K562 (cell line): ENCODE measurements around the gene CELSR2. TPM values are rescaled to one million over a fixed set of nuclear protein-coding genes. Genes with fewer than 3 reads are reported as not detected.

Experiments used
- CAMTA2 ChIP-seq: fragments of 250-450 bp; sonication (Bioruptor Pico); conservative IDR thresholded peaks from 2 replicates; pipeline ENCODE4 v1.5.1; 2022
- CCAR2 ChIP-seq: fragments of 200-400 bp; formaldehyde crosslinking; IDR thresholded peaks from 2 replicates; pipeline ENCODE4 v1.6.1; 2017; ENCODE audit warnings: mild to moderate bottlenecking, low read depth, low read length
- COPS2 ChIP-seq: fragments of 450-650 bp; conservative IDR thresholded peaks from 2 replicates; pipeline ENCODE4 v1.6.1; 2016; ENCODE audit warnings: mild to moderate bottlenecking, moderate library complexity
- CTBP1 ChIP-seq: fragments of 450-650 bp; IDR thresholded peaks from 2 replicates; pipeline ENCODE4 v1.6.1; 2016; ENCODE audit warnings: borderline replicate concordance
- JUND ChIP-seq, 2 experiments: IDR thresholded peaks; 2 replicates in 1 of 2; 3 replicates in 1 of 2; pipeline ENCODE4 v1.6.1; 2011; ENCODE audit warnings: borderline replicate concordance in 2 of 2, low read depth in 2 of 2, low read length in 2 of 2, improper control_type of control experiment in 1 of 2, missing biosample characterization in 1 of 2, missing genetic modification characterization in 1 of 2, missing genetic modification reagents in 1 of 2
- KHSRP ChIP-seq: fragments of 450-650 bp; IDR thresholded peaks from 2 replicates; pipeline ENCODE4 v1.6.1; 2017
- NFYB ChIP-seq: IDR thresholded peaks from 2 replicates; pipeline ENCODE4 v1.6.1; 2011; ENCODE audit warnings: mild to moderate bottlenecking, moderate library complexity; ENCODE audit not compliant: insufficient read length; ENCODE audit errors: extremely low read depth
- NR1H2 ChIP-seq: sonication (generic); formaldehyde crosslinking; IDR thresholded peaks from 2 replicates; pipeline ENCODE4 v1.4.0; 2020; ENCODE audit warnings: mild to moderate bottlenecking, missing genetic modification reagents
- RBM25 ChIP-seq: fragments of 200-400 bp; formaldehyde crosslinking; IDR thresholded peaks from 2 replicates; pipeline ENCODE4 v1.6.1; 2018; ENCODE audit warnings: low read length, low read depth, moderate library complexity; ENCODE audit not compliant: severe bottlenecking
- TAL1 ChIP-seq: fragments of 450-650 bp; IDR thresholded peaks from 2 replicates; pipeline ENCODE4 v1.6.1; 2016; ENCODE audit warnings: mild to moderate bottlenecking
- TBL1XR1 ChIP-seq, 2 experiments: IDR thresholded peaks; 2 replicates each; pipeline ENCODE4 v1.6.1; 2012; ENCODE audit warnings: improper control_type of control experiment in 2 of 2, low read length in 2 of 2, mild to moderate bottlenecking in 1 of 2
- U2AF1 ChIP-seq: fragments of 200-400 bp; formaldehyde crosslinking; optimal IDR thresholded peaks from 2 replicates; pipeline ENCODE3; 2017; ENCODE audit warnings: mild to moderate bottlenecking, low read depth, low read length, moderate library complexity
- ZKSCAN8 ChIP-seq: fragments of 200-800 bp; sonication (Bioruptor generic); IDR thresholded peaks from 2 replicates; pipeline ENCODE4 v1.6.1; 2016; ENCODE audit warnings: missing genetic modification characterization, missing compliant biosample characterization
- ZNF584 ChIP-seq: fragments of 200-800 bp; sonication (Bioruptor generic); IDR thresholded peaks from 2 replicates; pipeline ENCODE4 v1.6.1; 2016; ENCODE audit warnings: low read depth, mild to moderate bottlenecking, missing genetic modification characterization, missing compliant biosample characterization
- polyA plus RNA-seq, 8 experiments: library from polyadenylated mRNA; depleted of rRNA in 4 of 8; stranded (reverse) in 5 of 8; unstranded in 3 of 8; fragments of >200 nt; fragmentation: Nextera tagmentation in 2 of 8; fragmentation: Illumina TruSeq in 1 of 8; extraction: Ambion mirVana in 2 of 8; extraction: Trizol in 1 of 8; gene quantifications; 2 replicates each; pipeline versions ENCODE4 v1.2.1 to v1.2.3, GENCODE V29; 2011 to 2014; ENCODE audit warnings: inconsistent platforms in 1 of 8, missing spikeins in 1 of 8
- total RNA-seq, 7 experiments: library from RNA; depleted of rRNA in 6 of 7; stranded (reverse); fragments of >200 nt in 6 of 7; fragmentation: Illumina TruSeq in 2 of 7; extraction: Trizol in 2 of 7; gene quantifications; 2 replicates each; pipeline versions ENCODE4 v1.2.1 to v1.2.3, GENCODE V29; 2011 to 2021; ENCODE audit warnings: low replicate concordance in 1 of 7
- TF ChIP-seq, protein P1 (sequence below): fragments of 250-450 bp; sonication (Bioruptor Pico); IDR thresholded peaks from 2 replicates; pipeline ENCODE4 v1.4.0; 2020; ENCODE audit warnings: mild to moderate bottlenecking, moderate library complexity, borderline replicate concordance
- TF ChIP-seq, protein P2 (sequence below), 2 experiments: fragments of 450-650 bp; IDR thresholded peaks; 2 replicates each; pipeline ENCODE4 v1.6.1; 2018; ENCODE audit warnings: mild to moderate bottlenecking in 2 of 2, low read depth in 1 of 2; ENCODE audit not compliant: partially characterized antibody in 2 of 2
- TF ChIP-seq, protein P3 (sequence below): fragments of 450-650 bp; IDR thresholded peaks from 2 replicates; pipeline ENCODE4 v1.6.1; 2016; ENCODE audit warnings: missing biosample characterization, missing genetic modification characterization

The CELSR2 gene
- total and polyA plus RNA-seq, 9 of the 15 experiments (the other 6 are each of a cell fraction or from before 2014, with no cell fraction given): 0.31 to 21.9 (median 4.2) TPM

DNA sequence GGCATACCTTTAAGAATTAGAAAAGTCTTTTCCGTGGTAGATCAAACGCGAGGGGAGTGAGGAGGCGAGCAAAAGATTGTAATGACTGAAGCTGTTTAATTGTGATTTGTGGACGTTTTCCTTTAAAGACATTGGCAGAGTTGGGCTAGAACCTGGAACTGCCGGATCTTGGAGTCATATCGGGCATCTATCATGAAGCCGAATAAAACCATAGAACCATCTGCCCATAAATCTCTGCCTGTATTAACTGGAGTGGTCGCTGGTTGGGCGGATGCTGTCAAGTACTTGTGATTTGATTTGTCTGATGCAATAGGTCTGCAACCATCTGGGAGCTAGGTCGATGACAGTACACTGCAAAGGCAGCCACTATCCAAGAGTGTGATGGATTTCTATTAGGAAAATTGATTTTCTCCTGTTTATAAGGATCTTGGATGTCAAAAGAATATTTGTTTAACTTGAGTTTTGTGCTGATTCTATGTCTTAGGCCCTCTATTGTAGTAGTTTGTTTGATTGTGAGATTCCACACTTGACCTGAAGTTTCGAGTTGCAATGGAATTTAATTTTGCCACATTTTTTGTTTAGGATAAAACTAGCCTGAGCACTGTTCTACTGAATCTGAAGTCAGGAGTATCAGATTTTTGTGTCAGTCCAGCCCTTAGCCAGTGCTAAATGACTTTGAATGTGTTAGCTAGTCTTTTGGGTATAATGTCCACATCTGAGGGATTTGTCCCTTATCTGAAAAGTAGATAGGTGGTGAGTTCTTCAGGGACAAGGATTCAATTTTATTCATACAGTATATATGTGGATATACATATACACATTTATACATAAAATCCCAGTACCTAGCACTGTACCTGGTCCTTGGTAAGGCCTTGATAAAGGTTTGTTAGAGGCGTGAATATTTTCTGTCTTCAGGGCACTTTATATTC lies 34.4 kb upstream of the CELSR2 start (continued):
- TF ChIP-seq, protein P1, sequence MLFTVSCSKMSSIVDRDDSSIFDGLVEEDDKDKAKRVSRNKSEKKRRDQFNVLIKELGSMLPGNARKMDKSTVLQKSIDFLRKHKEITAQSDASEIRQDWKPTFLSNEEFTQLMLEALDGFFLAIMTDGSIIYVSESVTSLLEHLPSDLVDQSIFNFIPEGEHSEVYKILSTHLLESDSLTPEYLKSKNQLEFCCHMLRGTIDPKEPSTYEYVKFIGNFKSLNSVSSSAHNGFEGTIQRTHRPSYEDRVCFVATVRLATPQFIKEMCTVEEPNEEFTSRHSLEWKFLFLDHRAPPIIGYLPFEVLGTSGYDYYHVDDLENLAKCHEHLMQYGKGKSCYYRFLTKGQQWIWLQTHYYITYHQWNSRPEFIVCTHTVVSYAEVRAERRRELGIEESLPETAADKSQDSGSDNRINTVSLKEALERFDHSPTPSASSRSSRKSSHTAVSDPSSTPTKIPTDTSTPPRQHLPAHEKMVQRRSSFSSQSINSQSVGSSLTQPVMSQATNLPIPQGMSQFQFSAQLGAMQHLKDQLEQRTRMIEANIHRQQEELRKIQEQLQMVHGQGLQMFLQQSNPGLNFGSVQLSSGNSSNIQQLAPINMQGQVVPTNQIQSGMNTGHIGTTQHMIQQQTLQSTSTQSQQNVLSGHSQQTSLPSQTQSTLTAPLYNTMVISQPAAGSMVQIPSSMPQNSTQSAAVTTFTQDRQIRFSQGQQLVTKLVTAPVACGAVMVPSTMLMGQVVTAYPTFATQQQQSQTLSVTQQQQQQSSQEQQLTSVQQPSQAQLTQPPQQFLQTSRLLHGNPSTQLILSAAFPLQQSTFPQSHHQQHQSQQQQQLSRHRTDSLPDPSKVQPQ: no peak
- TF ChIP-seq CCAR2: no peak
- TF ChIP-seq COPS2: no peak
- TF ChIP-seq TAL1: peak; percentile 53; the same call in 1 of the 2 replicates
- no peak for TF ChIP-seq NR1H2 (CRISPR knock-in tag)
- TF ChIP-seq, protein P2, sequence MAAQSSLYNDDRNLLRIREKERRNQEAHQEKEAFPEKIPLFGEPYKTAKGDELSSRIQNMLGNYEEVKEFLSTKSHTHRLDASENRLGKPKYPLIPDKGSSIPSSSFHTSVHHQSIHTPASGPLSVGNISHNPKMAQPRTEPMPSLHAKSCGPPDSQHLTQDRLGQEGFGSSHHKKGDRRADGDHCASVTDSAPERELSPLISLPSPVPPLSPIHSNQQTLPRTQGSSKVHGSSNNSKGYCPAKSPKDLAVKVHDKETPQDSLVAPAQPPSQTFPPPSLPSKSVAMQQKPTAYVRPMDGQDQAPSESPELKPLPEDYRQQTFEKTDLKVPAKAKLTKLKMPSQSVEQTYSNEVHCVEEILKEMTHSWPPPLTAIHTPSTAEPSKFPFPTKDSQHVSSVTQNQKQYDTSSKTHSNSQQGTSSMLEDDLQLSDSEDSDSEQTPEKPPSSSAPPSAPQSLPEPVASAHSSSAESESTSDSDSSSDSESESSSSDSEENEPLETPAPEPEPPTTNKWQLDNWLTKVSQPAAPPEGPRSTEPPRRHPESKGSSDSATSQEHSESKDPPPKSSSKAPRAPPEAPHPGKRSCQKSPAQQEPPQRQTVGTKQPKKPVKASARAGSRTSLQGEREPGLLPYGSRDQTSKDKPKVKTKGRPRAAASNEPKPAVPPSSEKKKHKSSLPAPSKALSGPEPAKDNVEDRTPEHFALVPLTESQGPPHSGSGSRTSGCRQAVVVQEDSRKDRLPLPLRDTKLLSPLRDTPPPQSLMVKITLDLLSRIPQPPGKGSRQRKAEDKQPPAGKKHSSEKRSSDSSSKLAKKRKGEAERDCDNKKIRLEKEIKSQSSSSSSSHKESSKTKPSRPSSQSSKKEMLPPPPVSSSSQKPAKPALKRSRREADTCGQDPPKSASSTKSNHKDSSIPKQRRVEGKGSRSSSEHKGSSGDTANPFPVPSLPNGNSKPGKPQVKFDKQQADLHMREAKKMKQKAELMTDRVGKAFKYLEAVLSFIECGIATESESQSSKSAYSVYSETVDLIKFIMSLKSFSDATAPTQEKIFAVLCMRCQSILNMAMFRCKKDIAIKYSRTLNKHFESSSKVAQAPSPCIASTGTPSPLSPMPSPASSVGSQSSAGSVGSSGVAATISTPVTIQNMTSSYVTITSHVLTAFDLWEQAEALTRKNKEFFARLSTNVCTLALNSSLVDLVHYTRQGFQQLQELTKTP (IDR thresholded peaks at IDR 0.05; ENCODE audit: low read depth in 1 of 2, partially characterized antibody in 2 of 2): peak in 1 of 2 experiments; percentile 81
- TF ChIP-seq RBM25: no peak
- TF ChIP-seq KHSRP: no peak
- TF ChIP-seq TBL1XR1 (IDR thresholded peaks at IDR 0.05; ENCODE audit: low read length in 2 of 2): peak in 1 of 2 experiments; percentile 89; a peak in 2 of 4 replicates
- no peak for TF ChIP-seq CAMTA2 (CRISPR knock-in tag)
- no peak; the same call in 1 of the 2 replicates for TF ChIP-seq ZNF584 (CRISPR knock-in tag)
- TF ChIP-seq, protein P3, sequence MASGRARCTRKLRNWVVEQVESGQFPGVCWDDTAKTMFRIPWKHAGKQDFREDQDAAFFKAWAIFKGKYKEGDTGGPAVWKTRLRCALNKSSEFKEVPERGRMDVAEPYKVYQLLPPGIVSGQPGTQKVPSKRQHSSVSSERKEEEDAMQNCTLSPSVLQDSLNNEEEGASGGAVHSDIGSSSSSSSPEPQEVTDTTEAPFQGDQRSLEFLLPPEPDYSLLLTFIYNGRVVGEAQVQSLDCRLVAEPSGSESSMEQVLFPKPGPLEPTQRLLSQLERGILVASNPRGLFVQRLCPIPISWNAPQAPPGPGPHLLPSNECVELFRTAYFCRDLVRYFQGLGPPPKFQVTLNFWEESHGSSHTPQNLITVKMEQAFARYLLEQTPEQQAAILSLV (tag): peak; percentile 99
- TF ChIP-seq JUND (IDR thresholded peaks at IDR 0.05; ENCODE audit: borderline replicate concordance, low read depth, low read length): peak; percentile 95
- TF ChIP-seq JUND (tag; IDR thresholded peaks at IDR 0.05; ENCODE audit: borderline replicate concordance, low read depth, low read length): peak; percentile 86; the same call in 2 of the 3 replicates
- peak; percentile 76 for TF ChIP-seq CTBP1
- no peak for TF ChIP-seq U2AF1
- TF ChIP-seq ZKSCAN8 (CRISPR knock-in tag): no peak
- no peak for TF ChIP-seq NFYB
